Rectal smooth muscle tissue (tissue), 1 donor: ENCODE data around the gene IP6K3.

Experiments
- H3K27ac ChIP-seq: one replicate; pipeline ENCODE4 v1.7.0; 2013; ENCODE audit warnings: low read depth, low read length, inconsistent platforms
- H3K27me3 ChIP-seq: one replicate; pipeline ENCODE4 v1.7.0; 2013; ENCODE audit warnings: low read length; ENCODE audit not compliant: control insufficient read depth, insufficient read depth
- H3K36me3 ChIP-seq: one replicate; pipeline ENCODE4 v1.7.0; 2013; ENCODE audit warnings: low read length; ENCODE audit not compliant: control insufficient read depth, insufficient read depth
- H3K4me1 ChIP-seq: one replicate; pipeline ENCODE4 v1.7.0; 2013; ENCODE audit warnings: low read length; ENCODE audit not compliant: control insufficient read depth, insufficient read depth
- H3K4me3 ChIP-seq: one replicate; pipeline ENCODE4 v1.7.0; 2013; ENCODE audit warnings: low read length
- H3K9ac ChIP-seq: one replicate; pipeline ENCODE4 v1.7.0; 2013; ENCODE audit warnings: low read length

Gene IP6K3

DNA sequence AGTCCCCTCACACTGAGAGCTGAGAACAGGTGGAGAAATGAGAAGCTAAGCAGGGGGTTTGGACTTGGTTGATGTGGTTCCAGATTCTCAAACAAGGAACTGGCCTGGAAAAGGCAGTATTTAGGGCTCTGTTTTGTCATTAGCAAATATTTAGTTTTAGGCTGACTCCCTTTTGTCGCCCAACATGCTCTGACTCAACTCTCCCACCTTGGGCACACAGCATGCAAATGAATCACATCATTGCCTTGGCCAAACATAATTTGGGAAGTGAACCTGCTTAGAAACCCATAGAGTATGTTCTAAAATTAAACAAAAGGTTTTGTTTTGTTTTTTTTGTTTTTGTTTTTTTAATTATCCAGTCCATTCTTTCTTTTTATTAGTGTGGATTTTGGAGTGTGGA, 25.7 kb downstream of the IP6K3 start:
- H3K27me3 ChIP-seq: peaks cover 2% of the 10 kb centered on the region
- H3K27ac ChIP-seq: no peak overlapping the region
- H3K36me3 ChIP-seq: no peaks in the 10 kb centered on the region
- H3K9ac ChIP-seq: no peak overlapping the region
- no peak overlapping the region for H3K4me3 ChIP-seq
- H3K4me1 ChIP-seq: peaks cover 4% of the 10 kb centered on the region

GRCh38 chr6:33719326-33719987, 27.2 kb downstream of the IP6K3 start:
- Histone ChIP-seq H3K9ac (no peak overlapping the region), H3K36me3 (no peaks in the 10 kb centered on the region), H3K27me3 (peaks cover 2% of the 10 kb centered on the region), H3K4me3 (no peak overlapping the region), H3K4me1 (peaks cover 4% of the 10 kb centered on the region), H3K27ac (no peak overlapping the region)

DNA sequence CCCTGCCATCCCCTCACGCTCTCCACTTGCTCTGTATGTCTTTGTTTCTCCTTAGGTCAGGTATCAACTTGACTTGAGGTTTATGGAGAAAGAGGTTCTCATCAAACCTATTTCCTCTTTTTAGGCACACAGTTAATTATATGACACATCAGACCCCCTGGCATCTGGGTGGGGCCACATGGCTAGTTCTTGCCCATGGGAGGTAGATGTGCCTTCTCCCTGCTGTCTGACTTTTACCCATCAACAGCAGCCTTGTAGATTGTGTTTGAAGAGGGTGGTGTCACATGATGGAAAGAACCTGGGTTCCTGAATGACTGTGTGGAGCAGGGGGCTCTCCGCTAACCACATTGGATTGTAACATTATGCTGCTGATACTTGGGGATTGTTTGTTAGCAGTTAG, 28.0 kb downstream of the IP6K3 start:
- Histone ChIP-seq H3K27me3 (peaks cover 2% of the 10 kb centered on the region), H3K27ac (peak overlapping the region; percentile 53), H3K4me1 (peaks cover 4% of the 10 kb centered on the region), H3K36me3 (no peaks in the 10 kb centered on the region), H3K9ac (no peak overlapping the region), H3K4me3 (no peak overlapping the region)

DNA sequence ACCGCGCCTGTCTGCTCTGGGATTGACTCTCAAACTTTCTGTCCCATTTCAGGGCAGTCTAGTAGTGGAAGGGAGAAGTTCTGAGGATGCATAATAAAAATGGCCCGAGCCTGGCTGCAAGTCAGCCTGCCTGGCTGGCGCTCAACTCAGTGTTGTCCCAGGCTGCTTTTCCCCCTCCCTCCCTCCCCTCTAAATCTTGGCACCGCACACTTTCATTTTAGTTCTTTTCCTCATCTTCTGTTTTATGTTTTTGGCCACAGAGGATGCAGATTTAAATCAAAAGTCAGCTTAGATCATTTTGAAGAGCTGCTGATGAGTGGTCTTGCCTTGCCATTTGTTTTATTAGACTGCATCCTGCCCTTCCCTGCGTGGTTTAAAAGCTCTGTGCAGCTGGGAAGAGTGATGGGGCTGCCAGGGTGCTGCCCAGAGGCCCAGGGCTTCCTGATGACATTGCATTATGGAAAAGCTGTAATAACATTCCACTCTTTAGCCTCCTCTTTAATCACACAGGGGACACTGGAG, 28.7 kb downstream of the IP6K3 start:
- Histone ChIP-seq H3K4me3 (no peak overlapping the region), H3K4me1 (peaks cover 2% of the 10 kb centered on the region), H3K27me3 (no peaks in the 10 kb centered on the region), H3K27ac (peak overlapping the region; percentile 53), H3K36me3 (no peaks in the 10 kb centered on the region), H3K9ac (no peak overlapping the region)

- Histone ChIP-seq H3K27ac (peak overlapping the region; percentile 49), H3K27me3 (no peaks in the 10 kb centered on the region), H3K36me3 (no peaks in the 10 kb centered on the region), H3K4me3 (no peak overlapping the region), H3K9ac (no peak overlapping the region), H3K4me1 (peaks cover 2% of the 10 kb centered on the region)
Measured at GRCh38 chr6:33716890-33717632, 29.6 kb downstream of the IP6K3 start.

GRCh38 chr6:33716379-33716778, 30.3 kb downstream of the IP6K3 start:
- Histone ChIP-seq H3K36me3 (no peaks in the 10 kb centered on the region), H3K4me3 (no peak overlapping the region), H3K27ac (no peak overlapping the region), H3K27me3 (no peaks in the 10 kb centered on the region), H3K9ac (no peak overlapping the region), H3K4me1 (peaks cover 5% of the 10 kb centered on the region)

GRCh38 chr6:33714385-33715040, 32.2 kb downstream of the IP6K3 start:
- Histone ChIP-seq H3K4me3 (no peak overlapping the region), H3K36me3 (no peaks in the 10 kb centered on the region), H3K4me1 (peaks cover 10% of the 10 kb centered on the region), H3K27me3 (no peaks in the 10 kb centered on the region), H3K9ac (no peak overlapping the region), H3K27ac (no peak overlapping the region)

DNA sequence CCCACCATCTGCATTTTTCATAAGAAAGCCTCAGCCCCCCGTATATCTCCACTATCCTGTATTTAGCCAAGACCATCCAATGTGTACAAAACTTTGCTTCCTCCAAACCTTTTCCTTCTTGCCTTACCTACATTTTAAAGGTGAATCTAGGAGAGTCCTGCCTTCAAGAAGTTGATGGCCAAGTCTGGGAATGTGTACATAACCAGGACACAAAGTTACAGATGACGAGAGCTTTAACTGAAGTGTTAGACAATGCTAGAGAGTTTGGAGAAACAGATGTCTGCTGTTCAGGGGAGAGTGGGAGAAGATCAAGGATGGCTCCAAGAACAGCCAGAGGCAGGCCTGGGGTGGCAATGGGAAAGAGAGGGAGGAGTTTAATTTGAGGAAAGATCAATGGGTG, 32.9 kb downstream of the IP6K3 start:
- Histone ChIP-seq H3K4me3 (no peak overlapping the region), H3K27me3 (no peaks in the 10 kb centered on the region), H3K36me3 (no peaks in the 10 kb centered on the region), H3K4me1 (peaks cover 10% of the 10 kb centered on the region), H3K9ac (no peak overlapping the region), H3K27ac (no peak overlapping the region)

GRCh38 chr6:33712914-33713313, 33.8 kb downstream of the IP6K3 start:
- Histone ChIP-seq H3K27me3 (no peaks in the 10 kb centered on the region), H3K27ac (no peak overlapping the region), H3K36me3 (no peaks in the 10 kb centered on the region), H3K9ac (no peak overlapping the region), H3K4me3 (no peak overlapping the region), H3K4me1 (peaks cover 10% of the 10 kb centered on the region)

GRCh38 chr6:33711140-33712129, 35.3 kb downstream of the IP6K3 start, which contains the start of gene UQCC2:
Gene UQCC2 (minus strand): TSS chr6:33711700. CDS start chr6:33711686, 14 bp downstream.
- peak within 1 kb of the TSS; percentile 95 for H3K27ac ChIP-seq
- H3K9ac ChIP-seq: peak within 1 kb of the TSS; percentile 2
- no peaks in the 10 kb centered on the region for H3K36me3 ChIP-seq

GRCh38 chr6:33710296-33711121, 36.2 kb downstream of the IP6K3 start:
- Histone ChIP-seq H3K27me3 (no peaks in the 10 kb centered on the region), H3K9ac (peak overlapping the region; percentile 2), H3K4me3 (peak overlapping the region; percentile 88), H3K27ac (no peak overlapping the region), H3K36me3 (no peaks in the 10 kb centered on the region), H3K4me1 (peaks cover 8% of the 10 kb centered on the region)

More at GRCh38 chr6:33711140-33712129, 35.3 kb downstream of the IP6K3 start, which contains the start of gene UQCC2:
- H3K4me3 ChIP-seq: peak within 1 kb of the TSS; percentile 88
- peaks cover 8% of the 10 kb centered on the region for H3K4me1 ChIP-seq
- H3K27me3 ChIP-seq: no peaks in the 10 kb centered on the region
